Fibroblast of lung (primary cell): ENCODE measurements around the gene DDX28. TPM values are rescaled to one million over a fixed set of nuclear protein-coding genes. Genes with fewer than 3 reads are reported as not detected.

ENCODE experiments used
- DNase-seq, 2 donors: peaks; one replicate each; pipeline versions ENCODE4 v3.0.0 to v3.0.0-alpha.2; 2010; ENCODE audit warnings: low read depth in 2 of 2
- H2AFZ ChIP-seq: 2 replicates; pipeline ENCODE4 v1.5.1; 2012; ENCODE audit warnings: low read length, control low read depth, inconsistent platforms
- H3K27ac ChIP-seq: 2 replicates; pipeline ENCODE4 v1.5.1; 2011; ENCODE audit warnings: low read length, control low read depth; ENCODE audit not compliant: insufficient read depth
- H3K27me3 ChIP-seq: 2 replicates; pipeline ENCODE4 v1.5.1; 2011; ENCODE audit warnings: mild to moderate bottlenecking, low read length; ENCODE audit not compliant: control insufficient read depth, insufficient read depth
- H3K36me3 ChIP-seq: 2 replicates; pipeline ENCODE4 v1.5.1; 2011; ENCODE audit warnings: low read length; ENCODE audit not compliant: control insufficient read depth, insufficient read depth
- H3K4me1 ChIP-seq: 2 replicates; pipeline ENCODE4 v1.5.1; 2011; ENCODE audit warnings: low read length; ENCODE audit not compliant: control insufficient read depth, insufficient read depth; ENCODE audit errors: extremely low read depth
- H3K4me2 ChIP-seq: 2 replicates; pipeline ENCODE4 v1.5.1; 2011; ENCODE audit warnings: low read length, control low read depth; ENCODE audit not compliant: insufficient read depth; ENCODE audit errors: extremely low read depth
- H3K4me3 ChIP-seq, 4 experiments: fragments of 200-600 bp in 1 of 4; sonication (generic) in 1 of 4; replicated peaks in 1 of 4; 2 replicates each; pipeline ENCODE4 v1.5.1; 2011 to 2016; ENCODE audit warnings: low read length in 4 of 4, low read depth in 3 of 4, mild to moderate bottlenecking in 3 of 4, control low read depth in 2 of 4, inconsistent platforms in 1 of 4, mixed read lengths in 1 of 4; ENCODE audit not compliant: insufficient read depth in 1 of 4; ENCODE audit errors: control extremely low read depth in 1 of 4
- H3K79me2 ChIP-seq: 2 replicates; pipeline ENCODE4 v1.5.1; 2012; ENCODE audit warnings: mild to moderate bottlenecking, low read length, inconsistent platforms; ENCODE audit not compliant: control insufficient read depth, insufficient read depth
- H3K9ac ChIP-seq: 2 replicates; pipeline ENCODE4 v1.5.1; 2011; ENCODE audit warnings: mild to moderate bottlenecking, low read length, control low read depth; ENCODE audit not compliant: insufficient read depth
- H3K9me3 ChIP-seq: 2 replicates; pipeline ENCODE4 v1.5.1; 2012; ENCODE audit warnings: low read depth, low read length; ENCODE audit not compliant: control insufficient read depth, insufficient read depth
- H4K20me1 ChIP-seq: 2 replicates; pipeline ENCODE4 v1.5.1; 2011; ENCODE audit warnings: low read length; ENCODE audit not compliant: control insufficient read depth, insufficient read depth; ENCODE audit errors: extremely low read depth
- EZH2 ChIP-seq: IDR thresholded peaks from 2 replicates; pipeline ENCODE4 v1.5.1; 2012; ENCODE audit warnings: low read length, control low read depth, mild to moderate bottlenecking; ENCODE audit errors: missing control alignments
- polyA plus RNA-seq, 2 donors: library from polyadenylated mRNA; depleted of rRNA in 1 of 2; stranded (reverse) in 1 of 2; unstranded in 1 of 2; fragments of >200 nt; gene quantifications; 2 replicates each; pipeline ENCODE4 v1.2.1, GENCODE V29; 2011 to 2012; ENCODE audit warnings: missing spikeins in 1 of 2
- total RNA-seq: library from RNA; depleted of rRNA; stranded (reverse); fragments of >200 nt; gene quantifications from 2 replicates; pipeline ENCODE4 v1.2.1, GENCODE V29; 2014
- TF ChIP-seq, protein P1 (sequence below), 2 donors: IDR thresholded peaks in 1 of 2; conservative IDR thresholded peaks in 1 of 2; 1 replicate in 1 of 2; 2 replicates in 1 of 2; pipeline ENCODE4 v1.5.1; 2011 to 2012; ENCODE audit warnings: low read length in 2 of 2, control low read depth in 1 of 2, inconsistent platforms in 1 of 2, low read depth in 1 of 2, mild to moderate bottlenecking in 1 of 2

DDX28 gene
- total and polyA plus RNA-seq, 2 donors (not counting 1 experiment from before 2014, with no cell fraction given), result 5.3 to 10.7 TPM

DNA sequence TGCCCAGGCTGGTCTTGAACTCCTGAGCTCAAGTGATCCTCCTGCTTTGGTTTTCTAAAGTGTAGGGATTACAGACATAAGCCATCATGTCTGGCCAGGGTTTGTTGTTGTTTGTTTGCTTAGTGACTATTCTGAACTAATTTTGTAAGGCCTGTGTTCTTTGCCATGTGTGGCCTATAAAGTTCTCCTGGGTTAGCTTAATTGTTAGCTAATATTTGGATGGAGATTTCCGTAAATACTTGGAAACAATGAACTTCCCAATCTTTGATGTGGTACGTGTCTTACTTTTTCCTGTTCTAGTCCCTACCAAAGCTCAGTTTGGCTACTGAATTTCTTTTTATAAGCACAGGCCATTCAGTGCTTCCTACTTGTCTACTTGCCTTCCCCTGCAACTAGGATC is 25.0 kb upstream of the DDX28 start:
- H3K4me1 ChIP-seq, result no peaks in the 10 kb centered on the region
- H3K9ac ChIP-seq, result no peak overlapping the region
- no peak for DNase-seq
- H2AFZ ChIP-seq, result no peak overlapping the region
- no peaks in the 10 kb centered on the region for H3K9me3 ChIP-seq
- H3K79me2 ChIP-seq, result no peaks in the 10 kb centered on the region
- H4K20me1 ChIP-seq, result no peaks in the 10 kb centered on the region
- H3K36me3 ChIP-seq, result no peaks in the 10 kb centered on the region
- no peak for TF ChIP-seq EZH2
- no peak overlapping the region for H3K4me3 ChIP-seq
- no peak overlapping the region for H3K27ac ChIP-seq
- no peak overlapping the region for H3K4me2 ChIP-seq
- H3K27me3 ChIP-seq, result no peaks in the 10 kb centered on the region

DNA sequence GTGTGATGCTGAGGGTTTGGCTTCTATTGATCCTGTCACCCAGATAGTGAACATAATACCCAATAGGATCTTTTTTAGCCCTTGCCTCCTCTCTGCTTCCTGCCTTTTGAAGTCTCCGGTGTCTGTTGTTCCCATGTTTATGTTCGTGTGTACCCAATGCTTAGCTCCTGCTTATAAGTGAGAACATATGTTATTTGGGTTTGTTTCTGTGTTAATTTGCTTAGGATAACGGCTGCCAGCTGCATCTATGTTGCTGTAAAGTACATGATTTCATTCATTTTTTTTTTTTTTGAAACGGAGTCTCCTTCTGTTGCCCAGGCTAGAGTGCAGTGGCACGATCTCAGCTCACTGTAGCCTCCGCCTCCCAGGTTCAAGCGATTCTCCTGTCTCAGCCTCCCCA is 23.1 kb upstream of the DDX28 start:
- TF ChIP-seq EZH2, result no peak
- TF ChIP-seq, protein P1, sequence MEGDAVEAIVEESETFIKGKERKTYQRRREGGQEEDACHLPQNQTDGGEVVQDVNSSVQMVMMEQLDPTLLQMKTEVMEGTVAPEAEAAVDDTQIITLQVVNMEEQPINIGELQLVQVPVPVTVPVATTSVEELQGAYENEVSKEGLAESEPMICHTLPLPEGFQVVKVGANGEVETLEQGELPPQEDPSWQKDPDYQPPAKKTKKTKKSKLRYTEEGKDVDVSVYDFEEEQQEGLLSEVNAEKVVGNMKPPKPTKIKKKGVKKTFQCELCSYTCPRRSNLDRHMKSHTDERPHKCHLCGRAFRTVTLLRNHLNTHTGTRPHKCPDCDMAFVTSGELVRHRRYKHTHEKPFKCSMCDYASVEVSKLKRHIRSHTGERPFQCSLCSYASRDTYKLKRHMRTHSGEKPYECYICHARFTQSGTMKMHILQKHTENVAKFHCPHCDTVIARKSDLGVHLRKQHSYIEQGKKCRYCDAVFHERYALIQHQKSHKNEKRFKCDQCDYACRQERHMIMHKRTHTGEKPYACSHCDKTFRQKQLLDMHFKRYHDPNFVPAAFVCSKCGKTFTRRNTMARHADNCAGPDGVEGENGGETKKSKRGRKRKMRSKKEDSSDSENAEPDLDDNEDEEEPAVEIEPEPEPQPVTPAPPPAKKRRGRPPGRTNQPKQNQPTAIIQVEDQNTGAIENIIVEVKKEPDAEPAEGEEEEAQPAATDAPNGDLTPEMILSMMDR (conservative IDR thresholded peaks at IDR 0.05 in 1 of 2, IDR thresholded peaks at IDR 0.05 in 1 of 2; ENCODE audit: low read depth in 1 of 2, low read length in 2 of 2), result no peak
- no peaks in the 10 kb centered on the region for H3K79me2 ChIP-seq
- no peak overlapping the region for H3K4me3 ChIP-seq
- no peaks in the 10 kb centered on the region for H3K27me3 ChIP-seq
- no peaks in the 10 kb centered on the region for H3K4me1 ChIP-seq
- no peak overlapping the region for H3K4me2 ChIP-seq
- H3K9ac ChIP-seq, result no peak overlapping the region
- H3K36me3 ChIP-seq, result peaks cover 2% of the 10 kb centered on the region
- no peak overlapping the region for H2AFZ ChIP-seq
- H3K27ac ChIP-seq, result no peak overlapping the region
- H4K20me1 ChIP-seq, result no peaks in the 10 kb centered on the region
- no peak for DNase-seq
- H3K9me3 ChIP-seq, result no peaks in the 10 kb centered on the region

DNA sequence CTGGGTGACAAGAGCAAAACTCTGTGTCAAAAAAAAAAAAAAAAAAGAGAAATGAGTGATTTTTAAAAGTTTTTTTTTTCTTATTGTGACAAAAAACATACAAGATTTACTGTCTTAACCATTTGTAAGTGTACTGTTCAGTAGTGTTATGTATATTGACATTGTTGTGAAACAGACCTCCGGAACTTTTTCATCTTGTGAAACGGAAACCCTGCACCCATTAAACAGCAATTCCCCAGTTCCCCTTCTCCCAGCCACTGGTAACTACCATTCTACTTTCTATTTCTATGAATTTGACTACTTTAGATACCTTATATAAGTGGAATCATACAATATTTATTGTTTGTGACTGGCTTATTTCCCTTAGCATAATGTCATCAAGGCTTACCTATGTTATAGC is 18.8 kb upstream of the DDX28 start:
- no peaks in the 10 kb centered on the region for H3K79me2 ChIP-seq
- H2AFZ ChIP-seq, result no peak overlapping the region
- H3K9me3 ChIP-seq, result no peaks in the 10 kb centered on the region
- H3K4me3 ChIP-seq, result no peak overlapping the region
- H3K9ac ChIP-seq, result no peak overlapping the region
- no peaks in the 10 kb centered on the region for H3K27me3 ChIP-seq
- no peak for TF ChIP-seq EZH2
- TF ChIP-seq, protein P1 (conservative IDR thresholded peaks at IDR 0.05 in 1 of 2, IDR thresholded peaks at IDR 0.05 in 1 of 2; ENCODE audit: low read depth in 1 of 2, low read length in 2 of 2), result no peak
- H4K20me1 ChIP-seq, result no peaks in the 10 kb centered on the region
- no peaks in the 10 kb centered on the region for H3K4me1 ChIP-seq
- no peak overlapping the region for H3K4me2 ChIP-seq
- H3K27ac ChIP-seq, result no peak overlapping the region
- DNase-seq, result no peak
- H3K36me3 ChIP-seq, result peaks cover 4% of the 10 kb centered on the region
